ELF-1 (cell line): ENCODE results near the gene ZC3H18.

Experiments
- DNase-seq: peaks from one replicate; pipeline ENCODE4 v3.0.0-alpha.2; 2016; ENCODE audit warnings: low read depth, low spot score

The ZC3H18 gene

DNA sequence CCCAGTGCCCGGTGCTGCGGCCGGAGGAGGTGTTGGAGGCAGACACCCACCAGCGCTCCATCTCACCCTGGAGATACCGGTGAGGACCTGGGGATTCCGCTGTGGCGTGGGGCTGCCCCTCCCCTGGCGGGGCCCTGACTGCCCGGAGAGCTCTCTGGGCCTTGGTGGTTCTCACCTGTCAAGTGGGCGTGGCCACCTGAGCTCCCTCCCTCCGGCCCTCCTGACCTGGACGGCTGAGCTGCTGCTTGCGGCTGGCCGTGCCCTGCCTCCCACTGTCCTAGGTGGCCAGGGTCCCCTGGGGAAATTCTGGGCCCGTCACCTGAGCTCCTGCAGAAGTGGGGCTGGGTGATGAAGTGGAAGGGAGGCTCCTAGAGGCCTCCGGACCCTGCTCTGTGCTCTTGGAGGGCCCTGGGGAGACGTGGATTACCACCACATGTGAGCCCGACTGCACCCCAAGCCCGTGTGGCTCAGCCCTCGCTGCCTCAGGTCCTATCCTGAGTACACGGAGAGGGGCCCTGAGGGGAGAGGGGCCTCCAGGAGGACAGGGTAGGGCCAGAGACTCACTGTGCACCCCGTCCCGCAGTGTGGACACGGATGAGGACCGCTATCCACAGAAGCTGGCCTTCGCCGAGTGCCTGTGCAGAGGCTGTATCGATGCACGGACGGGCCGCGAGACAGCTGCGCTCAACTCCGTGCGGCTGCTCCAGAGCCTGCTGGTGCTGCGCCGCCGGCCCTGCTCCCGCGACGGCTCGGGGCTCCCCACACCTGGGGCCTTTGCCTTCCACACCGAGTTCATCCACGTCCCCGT lies 69.2 kb downstream of the ZC3H18 start:
- peak; percentile 70 for DNase-seq

DNA sequence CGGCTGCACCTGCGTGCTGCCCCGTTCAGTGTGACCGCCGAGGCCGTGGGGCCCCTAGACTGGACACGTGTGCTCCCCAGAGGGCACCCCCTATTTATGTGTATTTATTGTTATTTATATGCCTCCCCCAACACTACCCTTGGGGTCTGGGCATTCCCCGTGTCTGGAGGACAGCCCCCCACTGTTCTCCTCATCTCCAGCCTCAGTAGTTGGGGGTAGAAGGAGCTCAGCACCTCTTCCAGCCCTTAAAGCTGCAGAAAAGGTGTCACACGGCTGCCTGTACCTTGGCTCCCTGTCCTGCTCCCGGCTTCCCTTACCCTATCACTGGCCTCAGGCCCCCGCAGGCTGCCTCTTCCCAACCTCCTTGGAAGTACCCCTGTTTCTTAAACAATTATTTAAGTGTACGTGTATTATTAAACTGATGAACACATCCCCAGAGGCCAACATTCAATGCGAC lies 69.9 kb downstream of the ZC3H18 start:
- no peak for DNase-seq

DNA sequence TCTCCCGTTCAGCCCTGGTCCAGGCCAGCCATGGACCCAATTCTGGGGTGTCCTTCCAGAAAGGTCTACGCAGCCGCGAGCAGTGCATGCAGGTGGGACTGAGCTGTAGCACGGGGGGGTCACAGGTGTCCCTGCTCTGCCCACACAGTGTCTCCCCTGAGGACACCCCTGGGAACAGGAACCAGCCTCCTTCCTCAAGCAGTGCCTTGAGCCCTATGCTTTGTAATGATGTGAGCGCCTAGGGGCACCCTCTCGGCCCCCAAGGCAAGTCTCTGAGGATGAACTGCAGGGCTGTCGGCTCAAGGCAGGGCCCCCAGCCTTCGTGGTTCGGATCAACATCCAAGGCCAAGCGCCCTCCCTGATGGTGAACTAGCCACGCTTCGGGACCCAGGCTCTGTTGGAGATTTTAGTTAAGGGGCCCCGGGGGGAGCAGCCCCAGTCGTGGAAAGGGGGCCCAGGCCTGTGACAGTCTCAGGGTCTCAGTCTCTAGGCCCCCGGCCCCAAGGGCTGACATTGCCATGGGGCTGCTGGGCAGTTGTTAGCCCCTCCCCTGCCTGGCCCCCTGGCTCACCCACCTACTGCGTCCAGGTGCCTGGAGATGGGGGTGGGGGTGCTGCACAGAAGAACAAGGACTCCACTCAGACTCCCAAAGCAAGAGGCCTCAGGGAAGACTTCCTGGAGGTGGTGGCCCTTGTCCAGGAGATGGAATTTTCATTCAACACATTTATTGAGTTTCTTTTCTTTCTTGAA lies 70.5 kb downstream of the ZC3H18 start:
- DNase-seq = no peak

DNA sequence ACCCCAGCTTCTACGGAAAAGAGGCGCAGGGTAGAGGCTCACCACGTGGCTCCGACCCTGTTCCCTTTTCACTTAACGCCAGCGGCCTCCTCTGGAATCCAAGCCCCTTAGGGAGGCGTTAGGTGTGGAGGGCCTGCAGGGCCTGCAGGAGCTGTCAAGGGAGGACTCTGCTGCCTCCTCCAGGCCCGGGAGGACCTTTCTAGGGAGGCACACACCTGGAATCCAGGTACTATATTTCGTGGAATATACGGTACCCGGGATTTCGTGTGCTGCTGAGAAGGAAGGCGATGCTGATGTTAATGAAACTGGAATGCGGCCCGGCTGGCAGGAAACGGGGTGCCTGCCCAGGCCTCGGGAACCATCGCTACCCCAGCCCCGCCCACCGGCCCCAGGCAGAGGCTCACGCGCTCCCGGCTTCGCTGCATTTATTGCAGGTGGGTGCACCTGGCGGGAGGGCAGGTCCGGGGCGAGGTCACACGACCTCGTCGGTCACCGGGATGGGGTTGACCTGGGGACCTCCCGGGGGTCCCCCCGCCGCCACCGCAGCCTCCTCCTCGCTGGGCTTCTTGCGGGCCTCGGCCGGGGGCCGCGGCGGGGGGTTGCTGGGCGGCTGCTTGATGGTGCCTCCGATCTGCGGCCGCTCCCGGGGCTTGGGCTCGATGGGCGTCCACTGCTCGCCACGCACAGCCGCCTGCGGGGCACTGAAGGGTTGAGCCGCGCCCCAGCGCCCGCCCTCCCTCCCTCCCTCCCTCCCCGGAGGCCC lies 72.9 kb downstream of the ZC3H18 start:
- DNase-seq = no peak

DNA sequence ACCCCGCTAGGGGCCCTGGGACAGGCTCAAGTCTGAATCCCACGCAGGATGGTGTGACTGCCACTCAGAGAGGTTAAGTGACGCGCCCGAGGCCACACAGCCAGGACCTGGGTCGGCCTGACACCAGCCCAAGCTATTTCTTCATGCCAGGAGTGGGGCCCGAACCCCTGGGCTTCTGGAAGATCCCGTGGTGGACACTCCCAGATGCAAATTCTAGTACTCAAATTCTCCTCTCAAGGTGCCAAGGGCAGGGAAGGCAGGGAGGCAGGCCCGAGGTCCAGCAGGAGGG lies 73.4 kb downstream of the ZC3H18 start:
- DNase-seq = no peak

DNA sequence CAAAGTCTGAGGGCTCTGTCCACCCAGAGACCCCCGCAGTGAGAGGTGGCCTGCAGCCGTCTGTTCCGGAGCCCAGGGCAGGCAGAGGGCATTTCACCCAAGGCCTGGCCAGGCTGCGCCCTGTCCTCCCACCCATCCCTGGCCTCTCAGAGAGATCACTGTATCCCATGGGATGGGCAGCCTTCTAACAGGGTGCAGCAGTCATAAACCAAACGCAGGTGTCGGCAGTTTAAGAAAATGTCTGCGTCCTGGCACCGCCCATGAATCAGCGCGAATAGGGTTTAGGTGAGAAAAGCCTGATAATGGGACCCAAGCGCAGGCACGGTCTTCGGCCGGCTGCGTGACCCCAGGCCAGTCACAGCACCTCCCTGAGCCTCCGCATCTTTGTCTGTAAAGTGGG lies 75.3 kb downstream of the ZC3H18 start:
- DNase-seq = no peak

DNA sequence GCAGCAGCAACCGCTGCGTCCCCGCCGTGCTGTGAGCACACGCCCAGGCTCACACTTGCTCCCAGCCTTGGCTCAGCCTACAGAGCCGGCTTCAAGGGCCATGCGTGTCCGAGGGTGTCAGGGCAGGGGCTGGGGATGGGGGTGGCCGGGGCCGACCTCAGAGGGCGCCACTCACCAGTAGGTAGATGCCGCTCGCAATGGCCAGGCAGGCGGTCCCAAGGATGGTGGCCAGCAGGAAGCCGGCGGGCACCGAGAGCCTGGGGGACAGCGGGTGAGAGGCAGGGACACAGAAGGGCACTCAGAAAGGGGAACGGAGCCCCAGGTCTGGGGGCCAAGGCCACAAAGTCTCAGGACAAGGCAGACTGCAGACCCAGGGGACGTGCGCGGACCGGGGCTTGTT lies 75.7 kb downstream of the ZC3H18 start:
- DNase-seq = no peak

DNA sequence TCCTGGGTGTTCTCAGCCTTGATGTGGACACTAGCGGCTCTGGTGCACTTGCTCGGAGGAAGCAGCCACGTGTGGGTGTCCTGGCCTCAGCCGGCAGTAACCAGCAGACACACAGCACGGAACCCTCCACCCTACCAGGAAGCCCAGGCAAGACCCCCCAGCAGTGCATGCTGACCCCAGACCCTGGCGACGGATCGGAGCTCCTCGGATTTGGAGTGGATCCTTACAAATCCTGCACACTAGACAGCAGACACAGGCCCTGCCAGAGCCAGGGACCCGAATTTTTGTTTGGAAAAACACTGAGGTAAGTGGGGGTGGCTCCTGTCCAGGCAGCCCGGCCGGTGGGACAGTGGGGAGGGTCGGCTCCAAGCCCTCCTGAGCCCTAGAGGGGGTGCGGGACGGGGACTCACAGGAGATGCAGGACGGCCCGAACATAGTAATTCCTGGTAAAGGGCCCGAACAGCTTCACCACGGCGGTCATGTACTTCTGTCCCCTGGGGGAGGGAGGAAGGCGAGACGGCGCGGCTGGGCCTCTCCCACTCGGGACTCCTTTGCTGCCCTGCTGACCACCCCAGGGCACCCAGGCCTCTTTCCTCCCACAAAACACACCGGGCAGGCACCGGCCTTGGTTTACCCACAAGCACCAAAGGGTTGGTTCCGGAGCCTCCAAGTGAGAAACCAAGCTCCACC lies 76.3 kb downstream of the ZC3H18 start:
- no peak for DNase-seq

DNA sequence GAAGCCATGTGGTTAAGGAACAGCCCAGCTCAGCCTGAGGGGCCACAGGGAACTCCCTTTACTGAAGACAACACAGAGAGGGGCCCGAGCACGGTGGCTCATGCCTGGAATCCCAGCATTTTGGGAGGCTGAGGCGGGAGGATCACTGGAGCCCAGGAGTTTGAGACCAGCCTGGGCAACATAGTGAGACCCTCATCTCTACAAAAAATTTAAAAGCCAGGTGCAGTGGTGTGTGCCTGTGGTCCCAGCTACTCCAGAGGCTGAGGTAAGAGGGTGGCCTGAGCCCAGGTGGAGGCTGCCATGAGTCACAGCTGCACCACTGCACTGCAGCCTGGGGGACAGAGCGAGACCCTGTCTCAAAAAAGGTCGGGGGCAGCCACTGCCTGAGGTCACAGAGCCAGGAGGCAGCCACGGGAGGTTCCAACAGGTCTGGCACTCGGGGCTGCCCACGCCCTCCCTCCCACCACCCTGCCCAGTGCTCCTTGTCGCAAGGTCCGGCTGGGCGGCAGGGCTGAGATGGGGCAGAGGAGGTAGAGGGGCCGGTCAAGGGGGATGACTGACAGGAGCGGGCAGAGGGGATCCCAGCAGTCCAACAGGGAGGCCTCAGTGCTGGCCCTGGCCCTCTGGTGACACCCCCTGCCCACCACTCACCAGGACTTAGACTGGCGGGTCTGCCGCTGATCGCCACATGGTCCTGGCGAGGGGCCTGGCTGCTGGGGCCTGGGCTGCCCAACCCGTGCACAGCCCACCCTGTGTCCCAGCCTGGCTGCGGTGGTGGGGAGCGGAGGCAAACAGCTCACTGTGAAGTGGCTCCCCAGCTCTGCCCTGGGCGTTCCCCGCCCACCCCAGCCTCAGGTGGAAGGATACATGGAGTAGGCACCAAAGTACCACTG lies 77.2 kb downstream of the ZC3H18 start:
- DNase-seq = no peak

DNA sequence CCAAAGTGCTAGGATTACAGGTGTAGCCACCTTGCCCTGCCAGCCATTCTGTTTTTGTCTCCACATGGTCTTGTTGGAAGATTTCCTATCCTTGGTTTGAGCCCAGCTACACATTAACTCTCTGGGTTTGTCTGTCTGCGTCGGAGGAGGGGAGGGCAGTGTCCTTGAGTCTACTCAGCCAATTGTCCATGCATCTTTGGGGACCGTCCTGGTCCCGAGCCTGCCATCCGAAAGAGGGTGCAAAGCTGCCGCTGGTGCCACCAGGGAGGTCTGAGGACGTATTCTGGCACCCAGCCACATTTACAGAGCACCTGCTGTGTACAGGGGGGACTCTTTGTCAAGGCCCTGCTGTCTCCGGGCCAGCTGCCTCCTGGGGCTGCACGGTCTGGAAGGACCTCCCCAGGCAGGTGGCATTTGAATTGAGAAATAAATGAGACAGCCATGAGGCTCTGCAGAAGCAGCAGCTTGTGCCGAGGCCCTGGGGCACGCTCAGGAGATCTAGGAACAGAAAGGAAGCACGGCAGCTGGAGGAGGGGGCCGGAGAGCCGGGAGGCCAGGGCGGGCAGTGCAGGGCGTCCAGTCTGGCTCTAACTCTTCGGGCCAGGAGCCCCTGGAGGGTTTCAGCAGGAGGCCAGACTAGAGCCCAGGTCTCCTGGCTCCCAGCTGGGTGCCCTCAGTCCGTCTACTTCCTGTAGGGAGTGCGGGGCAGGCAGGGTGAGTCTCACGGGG lies 79.2 kb downstream of the ZC3H18 start:
- DNase-seq = no peak

DNA sequence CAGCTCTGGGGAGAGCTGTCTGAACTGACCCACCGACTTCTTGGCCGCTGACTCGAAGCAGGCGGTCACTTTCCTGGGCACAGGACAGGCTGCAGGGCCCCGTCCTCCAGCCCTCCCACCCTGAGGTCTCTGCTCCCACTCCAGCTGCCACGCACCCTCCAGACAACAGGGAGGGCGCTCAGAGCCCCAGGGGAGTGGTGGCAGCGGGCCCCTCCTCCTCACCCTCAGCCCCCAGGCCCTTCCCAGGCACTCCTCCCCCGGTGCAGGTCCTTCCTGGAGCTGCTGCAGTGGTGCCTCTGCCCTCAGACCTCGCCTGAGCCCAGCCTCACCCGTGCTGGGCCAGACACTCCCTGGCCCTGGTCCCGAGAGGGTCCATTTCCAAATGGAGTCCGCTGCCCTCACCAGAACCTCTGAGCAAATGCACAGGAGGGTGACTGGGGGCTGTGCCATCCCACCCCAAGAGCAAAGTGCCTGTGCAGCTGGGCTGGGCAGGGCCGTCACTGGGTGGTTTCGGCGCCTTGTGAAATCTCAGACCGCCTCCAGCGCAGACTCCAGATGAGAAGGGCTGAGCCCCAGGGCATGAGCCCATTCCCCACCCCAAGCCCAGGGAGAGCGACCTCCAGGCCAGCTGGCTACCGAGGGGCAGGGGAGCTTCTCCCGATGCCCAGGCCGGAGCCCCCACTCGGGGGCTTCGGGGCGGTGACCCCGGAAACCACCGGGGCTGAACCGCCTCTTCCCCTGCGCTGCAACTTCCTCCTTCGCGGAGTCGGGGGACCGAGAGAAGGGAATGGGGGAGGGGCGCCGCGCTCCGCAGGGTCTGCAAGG lies 79.9 kb downstream of the ZC3H18 start:
- DNase-seq = peak; percentile 58

DNA sequence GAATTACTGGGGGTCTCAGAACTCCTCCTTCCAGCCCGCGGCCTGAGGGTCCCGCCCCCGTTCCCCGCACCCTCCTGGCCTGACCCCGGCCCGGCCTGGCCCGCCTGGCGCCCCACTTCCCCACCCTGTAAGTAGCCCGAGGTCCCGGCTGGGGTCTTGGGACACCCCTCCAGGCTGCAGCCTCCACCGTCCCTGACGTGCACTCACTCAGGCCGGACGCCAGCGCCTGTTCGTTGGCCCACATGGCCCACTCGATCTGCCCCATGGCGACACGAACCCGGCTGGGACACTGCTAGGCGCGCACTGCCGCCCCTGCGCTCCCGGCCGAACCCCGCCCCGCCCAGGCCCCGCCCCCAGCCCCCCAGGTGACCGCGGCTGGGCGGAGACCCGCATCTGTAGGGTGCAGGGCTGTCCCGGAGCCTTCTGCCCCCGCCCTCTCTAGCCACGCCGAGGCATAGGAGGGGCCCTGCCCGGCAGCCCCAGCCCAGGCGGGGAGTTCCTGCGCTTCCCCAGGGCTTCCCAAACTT lies 80.6 kb downstream of the ZC3H18 start, which contains the start of gene CYBA:
Gene CYBA, minus strand, starts transcription at position 305 of the 527 bp plus-strand sequence. Its CDS starts 40 bp downstream, at position 265.
- DNase-seq = peak; percentile 41

DNA sequence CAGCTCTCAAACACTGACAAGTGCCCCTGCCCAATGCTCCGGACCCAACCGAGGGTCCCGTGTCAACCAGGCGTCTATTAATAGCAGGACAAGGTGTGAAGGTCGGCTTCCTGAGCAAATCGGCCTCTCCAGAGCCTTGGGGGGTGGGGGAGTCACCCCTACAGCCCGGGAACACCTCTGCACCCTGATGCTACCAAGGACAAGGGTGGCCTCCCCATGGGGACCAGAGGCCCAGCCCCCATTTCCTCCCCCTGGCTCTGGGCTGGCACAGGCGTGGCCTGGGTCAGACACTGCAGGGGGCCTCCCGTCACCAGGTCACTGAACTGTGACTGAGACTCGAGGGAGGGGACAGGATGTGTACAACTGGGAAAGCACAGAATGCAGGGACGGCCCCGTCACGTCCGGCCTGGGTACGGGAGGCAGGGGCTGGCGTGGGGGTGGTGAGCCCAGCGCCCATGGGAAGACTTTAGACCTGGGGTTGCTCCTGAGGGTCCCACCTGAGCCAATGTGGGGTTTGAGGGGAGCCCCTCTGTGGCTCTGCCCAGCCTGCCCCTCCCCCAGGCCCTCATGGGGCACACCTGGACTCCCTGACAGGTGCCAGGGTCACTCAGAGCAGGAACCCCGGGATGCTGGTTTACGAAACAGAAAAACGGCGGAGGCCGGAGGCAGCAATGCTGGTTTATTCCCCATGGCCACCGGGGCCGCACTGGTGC lies 81.2 kb downstream of the ZC3H18 start:
- peak; percentile 37 for DNase-seq

DNA sequence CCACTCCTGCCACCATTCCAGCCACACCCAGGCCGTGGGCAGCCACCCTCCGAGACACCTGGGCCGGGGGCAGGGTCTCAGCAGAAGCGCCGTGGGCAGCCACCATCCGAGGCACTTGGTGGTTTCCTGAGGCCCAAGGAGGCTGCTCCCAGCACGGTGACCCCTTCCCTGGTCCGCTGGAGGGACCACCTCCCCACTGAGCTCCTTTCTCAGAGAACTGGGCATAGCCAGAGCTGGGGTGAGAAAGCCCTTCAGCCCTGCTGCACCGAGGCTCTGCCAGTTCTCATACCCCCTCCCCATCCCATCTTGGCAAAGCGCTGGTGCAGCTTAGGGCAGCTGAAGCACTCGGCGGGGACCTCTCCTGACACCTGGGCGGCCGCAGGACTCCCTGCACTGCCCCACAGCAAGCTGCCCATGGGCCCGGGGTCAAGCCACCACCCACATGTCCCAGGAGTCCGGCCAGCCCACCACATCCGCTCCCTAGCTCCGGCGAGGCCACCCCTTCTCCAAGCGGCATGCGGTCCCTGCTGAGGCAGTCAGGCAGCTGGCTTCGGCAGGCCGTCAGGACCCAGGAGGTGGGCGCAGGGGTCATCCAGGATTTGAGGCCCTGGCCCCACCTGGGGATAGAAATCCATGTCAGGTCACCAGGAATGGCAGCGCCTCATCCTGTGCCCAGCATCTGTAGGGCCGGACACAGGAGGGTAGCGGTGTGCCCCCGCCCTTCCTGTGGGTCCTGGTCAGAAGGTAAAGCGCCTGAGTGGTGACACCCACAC lies 82.0 kb downstream of the ZC3H18 start:
- no peak for DNase-seq

DNA sequence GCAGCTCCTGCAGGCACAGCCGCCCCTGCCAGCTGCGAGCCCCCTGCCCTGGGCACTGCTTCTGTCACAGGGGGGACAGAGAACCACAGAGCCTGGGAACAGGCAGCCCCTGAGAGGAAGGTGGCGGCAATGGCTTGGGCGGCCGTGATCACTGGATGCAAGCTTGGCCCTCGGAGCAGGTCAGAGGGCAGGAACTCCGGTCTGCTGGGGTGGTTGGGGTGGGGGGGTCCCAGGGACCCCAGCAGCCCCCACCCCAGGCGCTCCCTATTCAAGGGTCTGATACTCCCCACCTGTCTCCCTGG lies 82.5 kb downstream of the ZC3H18 start:
- DNase-seq = no peak

DNA sequence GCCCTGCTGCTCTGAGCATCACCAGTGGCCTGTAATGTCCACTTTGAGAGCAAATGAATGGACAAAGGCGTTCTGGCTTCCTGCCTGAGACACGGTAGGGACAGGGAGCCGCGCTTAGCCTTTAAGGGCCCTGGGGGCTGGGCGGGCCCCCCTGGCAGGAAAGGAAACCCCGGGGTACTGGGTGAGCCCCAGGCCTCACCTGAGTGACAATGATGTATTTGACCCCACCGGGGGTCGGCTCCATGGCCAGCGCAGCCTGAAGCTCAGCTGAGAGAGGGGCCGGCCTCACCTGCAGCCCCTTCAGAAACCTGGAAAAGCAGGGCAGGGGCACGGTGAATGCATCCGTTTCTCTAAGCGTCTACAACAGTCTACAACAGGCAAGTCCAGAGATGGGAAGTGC lies 82.9 kb downstream of the ZC3H18 start:
- DNase-seq = no peak

DNA sequence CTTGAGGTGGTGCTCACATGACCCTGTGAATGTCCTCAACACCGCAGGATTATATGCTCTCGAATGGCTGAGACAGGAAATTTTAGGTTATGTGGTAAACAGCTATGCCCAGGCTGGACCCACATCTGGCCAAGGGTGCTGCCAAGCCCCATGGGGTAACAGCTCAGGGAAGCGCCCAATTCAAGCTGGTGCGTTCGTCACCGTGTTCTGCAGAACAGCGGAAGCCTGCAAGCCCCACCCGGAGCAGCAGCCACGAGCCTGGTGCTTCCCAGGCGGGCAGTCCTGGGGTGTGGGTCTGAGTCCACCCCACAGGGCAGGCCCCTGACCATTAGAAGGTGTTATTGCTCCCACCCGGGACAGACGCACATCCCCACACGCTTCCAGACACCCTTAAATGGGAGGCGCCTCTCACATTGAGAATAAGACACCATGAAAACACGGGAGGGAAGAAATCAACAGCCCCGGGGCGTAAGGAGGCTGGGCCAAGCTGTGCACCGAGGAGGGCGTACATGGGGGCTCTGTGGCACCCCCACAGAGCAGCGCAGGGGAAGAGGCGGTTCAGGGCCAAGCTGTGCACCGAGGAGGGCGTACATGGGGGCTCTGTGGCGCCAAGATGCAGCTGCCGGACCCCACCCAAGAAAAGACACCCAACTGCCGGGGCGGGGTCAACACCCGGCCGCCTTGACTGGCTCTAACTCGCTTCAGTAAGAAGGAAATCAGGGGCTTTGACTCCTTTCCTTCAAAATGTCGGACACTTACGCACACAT lies 83.6 kb downstream of the ZC3H18 start:
- DNase-seq = no peak
